ENCODE results near the gene STXBP1. TPM values are rescaled to one million over a fixed set of nuclear protein-coding genes. Genes with fewer than 3 reads are reported as not detected.
A peak's percentile ranks its signal among the peaks of the same experiment; 100 is the strongest.

The STXBP1 gene
- polyA plus RNA-seq, 2 of the 4 experiments (the other 2 are of a cell fraction), result 13.3 to 22.6 TPM

DNA sequence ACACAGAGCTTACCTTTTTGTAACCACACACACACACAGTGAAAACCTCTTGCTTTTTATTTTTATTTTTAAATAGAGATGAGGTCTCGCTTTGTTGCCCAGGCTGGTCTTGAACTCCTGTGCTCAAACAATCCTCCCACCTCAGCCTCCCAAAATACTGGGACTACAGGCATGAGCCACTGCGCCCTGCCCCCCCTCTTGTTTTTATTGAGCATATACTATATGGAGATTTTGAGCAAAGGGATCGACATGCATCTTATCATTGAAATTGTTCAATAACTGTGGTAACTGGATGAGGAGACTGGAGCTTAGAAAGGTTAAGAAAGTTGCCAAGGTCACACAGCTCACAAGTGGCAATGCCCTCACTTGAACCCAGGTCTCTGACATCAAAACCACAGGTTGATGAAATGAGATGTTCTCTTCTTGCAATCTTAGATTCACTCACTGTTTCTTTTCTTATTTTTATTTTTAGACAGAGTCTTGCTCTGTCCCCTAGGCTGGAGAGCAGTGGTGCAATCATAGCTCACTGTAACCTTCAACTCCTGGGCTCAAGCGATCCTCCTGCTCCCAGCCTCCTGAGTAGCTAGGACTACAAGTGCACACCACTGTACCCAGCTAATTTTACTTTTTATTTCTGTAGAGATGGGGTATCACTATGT, 26.8 kb upstream of the STXBP1 start:
- ATAC-seq, result no peak
- no peak for DNase-seq (ENCODE audit: low read depth in 1 of 2, low spot score in 1 of 2)
- H3K4me3 ChIP-seq, result no peak overlapping the region
- ChIA-PET CTCF (interaction anchor here (0.9 to 32.4 kb wide), 19 partner anchors 8 to 647 kb away, joined by 3 to 821 read pairs (median 12); partner anchors contain the start of gene TOR2A), POLR2A (interaction anchor here (0.6 to 2.2 kb wide), 4 partner anchors 18 to 393 kb away, joined by 3 to 6 read pairs (median 4); partner anchors contain the start of genes LRSAM1 and RPL12)
- peak overlapping the region; percentile 46 to 73; a peak in 5 of 6 replicates for H3K27ac ChIP-seq
- 91% methylated on average over 4 of the region's 4 CpGs for WGBS (ENCODE audit: missing lambda C conversion rate)
- TF ChIP-seq ZSCAN20 (CRISPR knock-in tag; IDR thresholded peaks at IDR 0.05) (no peak), REST (IDR thresholded peaks at IDR 0.05) (no peak), POLR2A (IDR thresholded peaks at IDR 0.05; ENCODE audit: low read length) (no peak), KDM1A (IDR thresholded peaks at IDR 0.05; ENCODE audit: low read depth) (no peak), E2F6 (IDR thresholded peaks at IDR 0.05; ENCODE audit: borderline replicate concordance, low read depth) (no peak), BHLHE40 (IDR thresholded peaks at IDR 0.05; ENCODE audit: low read depth, low read length) (no peak), RCOR1 (IDR thresholded peaks at IDR 0.05; ENCODE audit: low read depth, low read length) (no peak), ZNF302 (CRISPR knock-in tag; IDR thresholded peaks at IDR 0.05) (no peak), EHF (CRISPR knock-in tag; IDR thresholded peaks at IDR 0.05) (no peak), FOSB (CRISPR knock-in tag; IDR thresholded peaks at IDR 0.05) (no peak), FOSL2 (IDR thresholded peaks at IDR 0.05) (no peak), FOSL2 (CRISPR knock-in tag; IDR thresholded peaks at IDR 0.05) (no peak), TFCP2L1 (CRISPR knock-in tag; IDR thresholded peaks at IDR 0.05) (no peak)
- TF ChIP-seq, protein P1, sequence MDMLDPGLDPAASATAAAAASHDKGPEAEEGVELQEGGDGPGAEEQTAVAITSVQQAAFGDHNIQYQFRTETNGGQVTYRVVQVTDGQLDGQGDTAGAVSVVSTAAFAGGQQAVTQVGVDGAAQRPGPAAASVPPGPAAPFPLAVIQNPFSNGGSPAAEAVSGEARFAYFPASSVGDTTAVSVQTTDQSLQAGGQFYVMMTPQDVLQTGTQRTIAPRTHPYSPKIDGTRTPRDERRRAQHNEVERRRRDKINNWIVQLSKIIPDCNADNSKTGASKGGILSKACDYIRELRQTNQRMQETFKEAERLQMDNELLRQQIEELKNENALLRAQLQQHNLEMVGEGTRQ (IDR thresholded peaks at IDR 0.05), result no peak
- TF ChIP-seq, protein P2, sequence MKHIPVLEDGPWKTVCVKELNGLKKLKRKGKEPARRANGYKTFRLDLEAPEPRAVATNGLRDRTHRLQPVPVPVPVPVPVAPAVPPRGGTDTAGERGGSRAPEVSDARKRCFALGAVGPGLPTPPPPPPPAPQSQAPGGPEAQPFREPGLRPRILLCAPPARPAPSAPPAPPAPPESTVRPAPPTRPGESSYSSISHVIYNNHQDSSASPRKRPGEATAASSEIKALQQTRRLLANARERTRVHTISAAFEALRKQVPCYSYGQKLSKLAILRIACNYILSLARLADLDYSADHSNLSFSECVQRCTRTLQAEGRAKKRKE (CRISPR knock-in tag; IDR thresholded peaks at IDR 0.05; ENCODE audit: low read depth), result no peak
- FAIRE-seq, result no peak
- H3K4me1 ChIP-seq, result peaks cover 47% of the 10 kb centered on the region
- no peak overlapping the region for H3K4me2 ChIP-seq
- peaks cover 9% of the 10 kb centered on the region; the same call in 2 of the 3 replicates for H3K9me3 ChIP-seq

DNA sequence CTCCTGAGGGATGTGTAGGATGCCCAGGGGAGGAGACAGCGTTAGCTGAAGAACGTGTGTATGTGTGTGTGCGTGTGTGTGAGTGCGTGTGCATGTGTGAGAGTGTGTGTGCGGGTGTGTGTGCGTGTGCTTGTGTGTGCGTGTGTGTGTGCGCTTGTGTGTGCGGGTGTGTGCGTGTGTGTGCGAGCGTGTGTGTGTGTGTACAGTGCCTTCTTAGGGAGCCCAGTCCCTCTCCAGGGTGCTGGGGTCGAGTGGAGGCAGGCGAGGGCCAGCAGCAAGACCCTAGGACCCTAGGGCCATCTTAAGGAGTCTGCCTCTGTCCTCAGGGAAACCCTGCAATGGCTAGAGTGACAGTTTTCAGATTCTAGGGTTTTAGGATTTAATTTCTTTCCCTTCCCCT, 26.0 kb upstream of the STXBP1 start:
- peak; percentile 5; the same call in 1 of the 2 replicates for TF ChIP-seq POLR2A (IDR thresholded peaks at IDR 0.05; ENCODE audit: low read length)
- no peak for TF ChIP-seq ZNF302 (CRISPR knock-in tag; IDR thresholded peaks at IDR 0.05)
- ChIA-PET CTCF (interaction anchor here (0.9 to 32.4 kb wide), 23 partner anchors 9 to 367 kb away, joined by 3 to 821 read pairs (median 7); partner anchors contain the start of gene TOR2A), POLR2A (interaction anchor here (1.1 to 2.2 kb wide), 2 partner anchors 18 to 83 kb away, joined by 3 to 5 read pairs; a partner anchor contains a TSS)
- 59% methylated on average over 14 of the region's 14 CpGs for WGBS (ENCODE audit: missing lambda C conversion rate)
- DNase-seq (ENCODE audit: low read depth in 1 of 2, low spot score in 1 of 2), result peak in 1 of 2 experiments; percentile 31
- H3K4me1 ChIP-seq, result peaks cover 39% of the 10 kb centered on the region; the same call in 2 of the 3 replicates
- ATAC-seq, result peak; percentile 55 to 61; a peak in 5 of 6 replicates
- H3K4me3 ChIP-seq, result no peak overlapping the region
- H3K27ac ChIP-seq, result peak overlapping the region; percentile 46 to 73; a peak in 4 of 6 replicates
- peaks cover 9% of the 10 kb centered on the region; the same call in 2 of the 3 replicates for H3K9me3 ChIP-seq
- no peak for FAIRE-seq
- no peak overlapping the region for H3K4me2 ChIP-seq
